GM12874 (cell line): Measurements from ENCODE around the gene COL23A1.

Experiments
- TF ChIP-seq, protein P1 (sequence below): IDR thresholded peaks from 2 replicates; pipeline ENCODE4 v1.5.1; 2011; ENCODE audit warnings: low read depth, mild to moderate bottlenecking, control low read depth, low read length, moderate library complexity; ENCODE audit not compliant: insufficient read depth

COL23A1 gene

DNA sequence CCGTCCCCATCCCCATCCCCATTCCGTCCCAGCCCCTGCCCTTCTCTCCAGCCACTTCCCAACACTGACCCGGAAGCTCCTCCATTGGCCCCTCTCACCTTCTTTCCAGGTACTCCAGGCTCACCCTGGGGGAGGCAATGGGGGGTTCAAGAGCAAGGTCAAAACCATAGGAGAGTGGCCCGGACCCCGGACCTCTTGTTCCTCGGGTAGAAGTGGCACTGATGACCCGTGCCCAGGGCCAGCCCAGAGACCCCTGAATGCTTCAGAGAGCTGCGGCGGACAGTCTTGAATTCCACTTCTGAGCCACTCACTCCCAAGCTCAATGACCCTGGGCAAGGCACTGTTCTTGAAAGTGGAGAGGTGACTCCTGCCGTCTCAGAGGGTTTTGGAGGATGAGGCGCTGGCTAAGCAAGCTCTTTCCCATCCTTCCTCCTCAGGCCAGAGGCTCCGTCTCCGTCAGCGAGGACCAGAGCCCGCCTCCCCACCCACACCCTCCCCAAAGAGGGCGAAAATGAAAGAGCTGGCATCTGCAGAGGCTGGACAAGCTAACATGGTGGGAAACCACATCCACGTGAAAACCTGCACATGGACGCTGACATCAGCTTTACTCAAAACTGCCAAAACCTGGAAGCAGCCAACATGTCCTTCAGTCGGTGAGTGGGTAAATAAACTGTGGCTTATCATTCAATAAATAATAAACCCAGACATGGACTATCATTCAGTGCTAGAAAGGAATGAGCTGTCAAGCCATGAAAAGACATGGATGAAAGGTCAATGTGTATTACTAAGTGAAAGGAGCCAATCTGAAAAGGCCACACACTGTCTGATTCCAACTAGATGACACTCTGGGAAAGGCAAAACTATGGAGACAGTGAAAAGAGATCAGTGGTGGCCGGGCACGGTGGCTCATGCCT, 330.3 kb downstream of the COL23A1 start:
- TF ChIP-seq, protein P1, sequence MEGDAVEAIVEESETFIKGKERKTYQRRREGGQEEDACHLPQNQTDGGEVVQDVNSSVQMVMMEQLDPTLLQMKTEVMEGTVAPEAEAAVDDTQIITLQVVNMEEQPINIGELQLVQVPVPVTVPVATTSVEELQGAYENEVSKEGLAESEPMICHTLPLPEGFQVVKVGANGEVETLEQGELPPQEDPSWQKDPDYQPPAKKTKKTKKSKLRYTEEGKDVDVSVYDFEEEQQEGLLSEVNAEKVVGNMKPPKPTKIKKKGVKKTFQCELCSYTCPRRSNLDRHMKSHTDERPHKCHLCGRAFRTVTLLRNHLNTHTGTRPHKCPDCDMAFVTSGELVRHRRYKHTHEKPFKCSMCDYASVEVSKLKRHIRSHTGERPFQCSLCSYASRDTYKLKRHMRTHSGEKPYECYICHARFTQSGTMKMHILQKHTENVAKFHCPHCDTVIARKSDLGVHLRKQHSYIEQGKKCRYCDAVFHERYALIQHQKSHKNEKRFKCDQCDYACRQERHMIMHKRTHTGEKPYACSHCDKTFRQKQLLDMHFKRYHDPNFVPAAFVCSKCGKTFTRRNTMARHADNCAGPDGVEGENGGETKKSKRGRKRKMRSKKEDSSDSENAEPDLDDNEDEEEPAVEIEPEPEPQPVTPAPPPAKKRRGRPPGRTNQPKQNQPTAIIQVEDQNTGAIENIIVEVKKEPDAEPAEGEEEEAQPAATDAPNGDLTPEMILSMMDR: no peak

DNA sequence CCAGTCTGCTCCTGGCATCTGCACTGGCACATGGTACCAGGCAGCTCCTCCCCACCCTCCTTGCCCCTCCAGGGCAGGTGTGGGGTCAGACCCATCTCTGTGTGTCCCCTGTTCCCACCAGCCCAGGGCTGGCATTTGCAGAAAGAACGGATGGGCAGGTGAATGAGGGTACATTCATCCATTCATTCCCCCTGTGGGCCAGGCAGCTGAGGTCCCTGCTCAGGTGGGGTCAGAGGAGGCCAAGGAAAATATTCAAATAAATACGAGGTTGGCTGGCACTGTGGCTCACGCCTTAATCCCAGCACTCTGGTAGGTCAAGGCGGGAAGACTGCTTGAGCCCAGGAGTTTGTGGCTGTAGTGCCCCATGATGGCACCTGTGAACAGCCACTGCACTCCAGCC, 332.5 kb downstream of the COL23A1 start:
- TF ChIP-seq, protein P1: no peak

DNA sequence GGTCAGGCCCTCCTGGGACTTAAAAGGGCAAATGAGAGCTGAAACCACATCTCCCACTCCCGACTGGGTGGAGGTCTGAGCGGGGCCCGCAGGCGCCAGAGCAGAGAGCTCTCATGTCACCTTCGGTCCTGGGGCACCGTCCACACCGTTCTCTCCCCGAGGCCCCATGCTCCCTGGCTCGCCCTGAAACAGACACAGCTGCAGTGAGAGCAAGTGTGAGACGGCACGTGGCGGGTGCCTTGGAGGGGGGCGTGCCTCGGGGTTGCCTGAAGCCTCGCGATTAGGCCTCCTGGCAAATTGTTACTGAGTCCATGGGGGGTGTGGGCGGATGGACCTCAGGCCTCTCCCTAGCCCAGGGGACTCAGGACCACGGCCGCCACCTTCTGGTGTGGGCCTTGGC, 333.4 kb downstream of the COL23A1 start:
- TF ChIP-seq, protein P1: no peak

DNA sequence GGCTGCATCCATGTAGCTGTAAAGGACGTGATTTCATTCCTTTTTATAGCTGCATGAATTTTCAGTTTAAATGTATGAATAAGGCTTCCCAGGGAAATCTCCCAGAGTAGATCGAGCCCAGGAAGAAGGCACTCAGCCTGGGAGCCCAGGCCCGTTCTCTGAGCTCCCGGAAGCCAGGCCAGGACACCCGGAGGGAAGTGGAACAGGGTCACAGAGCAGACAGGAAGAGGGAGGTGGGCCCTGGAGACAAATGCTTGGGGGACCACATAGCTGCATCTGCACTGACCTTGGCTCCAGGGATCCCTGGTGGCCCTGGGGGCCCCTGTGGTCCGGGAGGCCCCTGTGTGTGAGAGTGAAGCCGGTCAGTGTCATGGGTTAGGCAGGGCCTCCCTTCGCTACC, 337.9 kb downstream of the COL23A1 start:
- TF ChIP-seq, protein P1: no peak

DNA sequence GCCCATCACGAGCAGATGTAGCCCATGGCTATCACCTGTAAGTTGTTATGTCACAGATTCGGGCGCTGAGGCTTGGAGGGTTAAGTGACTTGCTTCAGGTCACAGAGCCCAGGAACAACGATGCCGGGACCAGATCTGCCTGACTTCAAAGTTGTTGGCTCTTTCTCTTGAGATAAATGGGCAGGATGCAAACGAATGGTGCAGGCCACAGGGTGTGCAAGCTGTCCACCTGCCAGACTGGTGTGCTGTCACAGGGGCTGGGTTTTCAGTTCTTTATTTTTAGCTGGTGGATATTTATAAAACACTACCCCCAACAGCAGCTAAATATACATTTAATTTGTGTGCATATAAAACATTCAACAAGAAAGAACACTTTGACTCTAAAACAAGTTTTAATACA, 339.9 kb downstream of the COL23A1 start:
- TF ChIP-seq, protein P1: no peak

DNA sequence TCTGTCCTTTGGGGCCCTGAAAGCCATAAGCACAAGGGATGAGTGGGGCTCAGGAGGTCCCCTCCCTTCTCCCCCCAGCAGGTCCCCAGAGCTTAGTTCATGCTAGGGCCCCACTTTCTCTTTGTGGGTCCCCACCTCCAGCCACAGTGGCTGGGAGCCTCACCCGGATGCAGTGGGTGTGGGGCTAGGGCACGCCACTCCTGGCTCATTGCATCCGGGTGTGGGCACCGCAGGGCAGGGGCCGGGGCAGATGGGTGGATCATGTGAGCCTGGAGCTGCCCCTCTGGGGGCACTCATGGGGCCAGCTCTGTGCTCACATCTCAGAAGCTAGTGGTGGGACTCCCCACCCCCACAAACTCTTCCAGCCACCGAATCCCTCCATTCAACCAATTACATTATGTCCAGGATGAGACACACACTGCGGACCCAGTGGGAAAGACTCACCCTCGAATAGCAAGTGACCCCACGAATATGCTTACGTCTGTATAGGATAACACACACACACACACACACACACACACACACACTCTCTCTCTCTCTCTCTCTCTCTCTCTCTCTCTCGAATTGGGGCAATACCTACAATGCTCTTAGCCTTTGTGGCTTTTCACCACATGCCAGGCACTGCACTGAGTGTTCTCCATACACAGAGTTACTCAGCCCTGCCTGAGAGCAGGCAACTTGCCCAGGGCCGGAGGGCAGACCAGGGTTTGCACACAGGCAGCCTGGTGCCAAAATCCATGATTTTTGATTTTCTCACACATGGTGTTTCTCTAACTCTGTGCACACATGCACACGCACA, 340.8 kb downstream of the COL23A1 start:
- TF ChIP-seq, protein P1: no peak

DNA sequence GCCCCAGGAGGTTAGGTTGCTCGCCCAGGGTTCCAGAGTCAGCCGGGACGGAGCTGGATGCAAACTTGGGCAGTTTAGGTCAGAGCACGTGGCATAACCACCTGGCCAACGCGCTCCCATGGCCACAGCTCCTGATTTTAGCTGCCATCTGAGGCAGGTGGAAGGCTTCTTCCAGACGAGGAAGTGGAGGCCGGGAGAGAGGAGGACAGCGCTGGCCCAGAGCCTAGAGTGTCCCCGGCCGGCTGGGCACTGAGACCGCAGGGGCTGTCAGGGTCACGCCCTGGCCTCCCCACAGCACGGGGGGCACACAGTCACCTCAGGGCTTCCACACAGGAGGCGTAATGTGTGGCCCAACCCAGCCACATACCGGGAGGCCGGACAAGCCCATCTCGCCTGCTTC, 341.4 kb downstream of the COL23A1 start:
- TF ChIP-seq, protein P1: no peak
